ENCODE data around the gene MAF.
A peak's percentile ranks its signal among the peaks of the same experiment; 100 is the strongest.

MAF gene

DNA sequence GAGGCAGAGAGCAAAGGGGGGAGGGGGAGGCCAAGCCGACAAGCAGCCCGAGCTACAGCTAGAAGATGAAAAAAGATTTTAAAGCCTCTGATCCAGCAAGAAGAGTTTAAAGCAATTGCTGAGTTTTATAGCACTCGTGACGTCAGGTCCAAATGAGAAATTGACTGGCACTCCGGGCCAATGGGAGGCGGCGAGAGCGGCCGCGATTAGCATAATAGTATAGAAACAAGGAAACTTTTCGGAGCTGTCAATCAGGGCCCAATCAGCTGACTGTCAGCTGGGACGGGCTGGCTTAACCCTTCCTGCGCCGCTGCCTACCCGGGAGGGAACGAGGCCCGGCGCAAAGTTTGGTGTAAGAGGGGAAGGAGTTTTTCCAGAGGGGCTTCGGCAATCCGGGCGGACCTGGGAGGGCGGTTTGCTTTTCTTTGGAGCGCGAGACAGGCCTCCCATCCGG lies at the start of gene MAF:
MAF (minus strand) TSS at position 100 of the 454 bp plus-strand sequence. CDS start 835 bp downstream, outside the sequence.
- peak; percentile 31 to 61 (median 55) for DNase-seq (ENCODE audit: low read depth in 2 of 3, low spot score in 2 of 3)

DNA sequence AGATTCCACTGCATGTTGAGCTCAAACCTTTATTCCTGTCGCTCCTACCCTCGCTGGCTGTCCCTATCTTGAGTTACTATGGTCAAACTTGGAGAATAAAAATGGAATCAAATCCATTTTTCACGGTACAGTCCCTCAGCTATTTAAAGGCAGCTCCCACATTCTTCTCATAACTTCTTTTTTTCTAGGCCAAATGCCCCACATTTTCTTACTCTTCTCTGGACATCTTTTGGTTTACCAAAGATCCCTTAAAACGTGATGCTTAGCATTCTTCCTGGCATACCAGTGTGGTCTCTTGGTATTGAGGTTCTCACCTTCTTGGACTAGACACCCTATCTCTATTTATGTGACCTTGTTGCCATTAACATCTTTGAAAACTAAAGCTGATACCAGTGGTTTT lies 48.3 kb upstream of the MAF start:
- DNase-seq (ENCODE audit: low read depth in 2 of 3, low spot score in 2 of 3) = no peak

DNA sequence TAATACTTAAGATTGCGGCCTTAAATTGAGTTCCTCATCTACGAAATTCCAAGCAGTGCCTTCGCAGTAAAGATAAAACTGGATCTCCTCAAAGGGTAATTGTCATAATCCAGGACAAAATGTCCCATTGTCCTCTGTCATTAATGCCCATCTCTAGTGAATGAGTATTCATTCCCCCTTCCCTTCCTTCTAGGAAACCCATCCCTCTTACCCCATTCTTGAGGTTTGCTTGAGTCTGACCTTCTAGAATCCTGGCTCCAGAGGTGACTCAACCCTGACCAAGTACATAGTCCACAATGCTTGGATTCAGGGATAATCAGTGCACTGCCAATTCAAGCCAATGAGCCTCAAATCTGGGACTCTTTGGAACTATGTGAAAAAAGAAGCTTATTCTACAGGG lies 47.0 kb upstream of the MAF start:
- DNase-seq (ENCODE audit: low read depth in 2 of 3, low spot score in 2 of 3) = no peak

- DNase-seq (ENCODE audit: low read depth in 2 of 3, low spot score in 2 of 3) = no peak
These were observed 45.2 kb upstream of the MAF start for GRCh38 chr16:79645701-79646100.

DNA sequence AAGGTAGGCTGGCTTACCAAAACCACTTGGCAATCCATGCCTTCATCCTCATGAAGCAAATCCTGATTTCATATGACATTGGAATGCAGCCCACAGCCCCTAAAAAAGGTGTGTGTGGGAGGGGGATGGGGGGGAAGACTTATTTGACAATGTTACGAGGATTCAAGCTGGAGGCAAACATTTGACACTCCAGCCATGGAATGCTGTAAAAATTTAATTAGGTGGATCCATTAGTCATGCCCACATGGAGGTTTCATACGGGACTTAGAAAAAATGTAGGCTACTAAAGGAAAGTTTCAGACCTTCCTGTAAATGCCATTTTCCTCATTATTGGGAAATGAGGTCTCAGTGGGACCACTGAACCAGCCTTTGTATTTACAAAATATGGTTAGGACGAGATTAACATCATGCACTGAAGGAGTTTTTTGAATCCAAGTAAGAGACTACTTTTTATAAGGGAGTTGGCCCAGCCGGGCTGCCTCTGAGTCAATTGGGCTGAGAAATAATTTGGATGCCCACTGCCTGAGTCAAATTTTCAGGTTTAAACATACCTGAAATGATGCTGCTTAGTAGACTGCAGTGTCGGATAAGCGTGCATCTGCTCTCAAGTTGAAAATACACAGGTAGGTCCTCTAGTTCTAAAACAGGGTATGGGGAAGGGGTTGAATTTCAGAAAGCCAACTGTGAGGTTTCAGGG lies 44.6 kb upstream of the MAF start:
- DNase-seq (ENCODE audit: low read depth in 2 of 3, low spot score in 2 of 3) = no peak

- no peak for DNase-seq (ENCODE audit: low read depth in 2 of 3, low spot score in 2 of 3)
These were observed 42.1 kb upstream of the MAF start for GRCh38 chr16:79642652-79643051.

DNA sequence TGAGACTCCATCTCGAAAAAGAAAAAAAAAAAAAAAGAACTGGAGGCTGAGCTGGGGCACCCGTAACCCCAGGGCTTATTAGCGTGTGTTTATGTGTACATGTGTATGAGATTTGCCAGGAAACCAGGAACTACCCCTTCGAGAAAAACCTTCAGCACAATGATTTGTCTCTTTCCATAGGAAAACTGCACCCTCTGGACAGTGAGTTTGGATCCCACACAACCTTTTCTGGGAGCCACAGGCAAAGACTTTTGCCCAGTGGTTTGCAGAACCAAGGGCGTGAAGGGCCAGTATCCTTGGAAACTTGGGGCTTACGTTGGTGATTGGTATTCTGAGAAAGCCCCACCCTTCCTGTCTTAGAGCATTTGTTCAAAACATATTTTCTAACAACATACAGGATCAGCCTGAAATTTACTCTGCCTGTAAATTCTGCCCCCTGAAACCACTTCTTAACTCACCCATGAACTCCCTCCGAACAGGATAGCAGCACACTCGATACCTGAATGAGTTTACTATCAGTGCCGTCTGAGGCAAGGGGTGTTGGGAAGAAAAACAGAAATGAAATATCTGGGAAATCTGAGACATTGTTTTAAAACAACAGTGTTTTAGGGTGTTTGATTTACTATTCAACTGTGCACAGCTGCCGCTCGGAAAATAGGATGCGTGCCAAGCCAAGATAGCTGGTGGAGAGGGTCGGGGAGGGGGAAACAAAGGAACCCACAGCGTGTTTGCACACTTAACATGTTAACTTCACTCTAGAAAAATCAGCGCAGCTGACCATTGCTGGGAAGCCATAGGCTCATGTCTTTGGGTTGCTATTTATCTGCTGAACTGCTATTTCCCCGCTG lies 40.2 kb upstream of the MAF start:
- DNase-seq (ENCODE audit: low read depth in 2 of 3, low spot score in 2 of 3) = no peak

DNA sequence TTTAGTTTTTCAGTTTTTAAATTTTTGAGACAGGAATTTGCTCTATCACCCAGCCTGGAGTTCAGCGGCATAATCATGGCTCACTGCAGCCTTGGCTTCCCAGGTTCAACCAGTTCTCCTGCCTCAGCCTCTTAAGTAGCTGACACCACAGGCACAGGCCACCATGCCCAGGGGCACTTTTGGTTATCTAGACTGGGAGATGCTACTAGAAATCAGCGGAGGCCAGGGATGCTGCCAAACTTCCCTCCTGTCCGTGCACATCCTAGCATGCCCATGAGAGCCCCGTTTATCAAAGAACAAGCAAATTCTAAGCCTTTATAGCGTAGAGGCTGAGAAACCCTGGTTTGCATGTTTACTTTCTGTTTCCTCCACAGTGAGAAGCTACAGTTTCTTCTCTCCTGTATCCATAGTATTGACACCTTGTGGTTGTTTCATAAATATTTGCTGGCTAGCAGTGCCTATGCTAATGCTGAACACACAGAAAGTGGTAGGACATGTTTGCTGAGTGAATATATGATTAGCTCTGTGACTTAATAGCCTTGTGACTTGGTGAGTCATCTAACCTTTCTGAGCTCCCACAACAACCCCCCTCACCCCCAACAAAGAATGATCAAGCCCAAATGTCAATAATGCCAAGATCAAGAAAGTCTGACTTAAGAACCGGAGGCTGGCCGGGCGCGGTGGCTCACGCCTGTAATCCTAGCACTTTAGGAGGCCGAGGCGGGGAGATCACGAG lies 39.2 kb upstream of the MAF start:
- no peak for DNase-seq (ENCODE audit: low read depth in 2 of 3, low spot score in 2 of 3)

GRCh38 chr16:79638386-79638785 lies 37.8 kb upstream of the MAF start:
- no peak for DNase-seq (ENCODE audit: low read depth in 2 of 3, low spot score in 2 of 3)

DNA sequence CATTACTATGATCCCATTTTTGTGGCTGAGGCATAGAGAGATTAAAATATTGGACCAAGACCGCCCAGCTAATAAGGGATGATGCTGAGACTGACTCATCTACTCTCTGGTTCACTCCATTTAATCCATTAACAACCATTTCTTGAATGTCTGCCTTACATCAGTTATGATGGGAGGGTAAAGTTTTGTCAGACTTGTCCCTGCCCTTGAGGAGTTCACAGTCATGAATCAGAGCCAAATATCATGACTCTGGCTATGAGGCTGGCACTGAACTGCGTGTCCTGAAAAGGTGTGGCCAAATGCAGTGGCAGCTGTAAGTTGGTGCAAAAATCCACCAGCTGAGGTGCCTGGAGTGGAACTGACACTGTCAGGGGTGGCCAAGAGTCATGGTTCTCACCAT lies 35.0 kb upstream of the MAF start:
- no peak for DNase-seq (ENCODE audit: low read depth in 2 of 3, low spot score in 2 of 3)

GRCh38 chr16:79634298-79634697 lies 33.8 kb upstream of the MAF start:
- no peak for DNase-seq (ENCODE audit: low read depth in 2 of 3, low spot score in 2 of 3)

DNA sequence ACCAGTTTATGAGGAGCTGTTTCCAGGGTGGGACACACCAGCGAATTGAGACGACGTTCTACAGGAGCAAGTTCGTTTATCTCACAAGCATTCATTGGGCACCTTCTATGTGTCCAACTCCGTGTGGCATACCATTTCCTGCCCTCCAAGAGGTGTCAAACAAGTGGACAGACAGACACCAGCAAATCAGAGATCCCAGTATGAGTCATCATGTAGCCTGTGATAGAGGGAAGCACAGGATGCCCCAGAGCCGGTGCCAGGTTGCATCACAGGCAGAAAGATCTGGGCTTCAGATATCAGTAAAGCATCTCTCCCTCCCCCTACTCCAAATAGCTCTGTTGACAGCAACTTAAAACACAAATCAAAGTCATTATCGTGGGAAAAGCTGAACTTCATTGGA lies 31.8 kb upstream of the MAF start:
- DNase-seq (ENCODE audit: low read depth in 2 of 3, low spot score in 2 of 3) = no peak

DNA sequence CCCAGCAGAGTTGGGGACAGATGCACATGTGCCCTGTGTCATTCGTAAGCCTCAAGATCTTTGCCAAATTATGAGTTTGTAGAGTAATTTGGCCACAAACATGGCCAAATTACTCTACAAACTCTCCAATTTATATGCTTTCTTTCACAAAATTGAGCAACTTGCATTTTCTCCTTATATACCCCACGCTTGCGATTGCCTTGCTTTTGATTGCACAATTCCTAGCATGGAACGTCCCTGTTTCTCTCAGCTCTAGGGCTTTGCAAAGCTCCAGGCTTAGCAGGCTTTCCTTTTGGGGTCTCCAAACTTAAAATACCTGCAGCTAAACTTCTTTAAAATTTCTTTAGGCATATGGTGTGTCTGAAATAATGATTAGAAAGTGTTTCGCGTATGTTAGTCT lies 28.5 kb upstream of the MAF start:
- no peak for DNase-seq (ENCODE audit: low read depth in 2 of 3, low spot score in 2 of 3)

DNA sequence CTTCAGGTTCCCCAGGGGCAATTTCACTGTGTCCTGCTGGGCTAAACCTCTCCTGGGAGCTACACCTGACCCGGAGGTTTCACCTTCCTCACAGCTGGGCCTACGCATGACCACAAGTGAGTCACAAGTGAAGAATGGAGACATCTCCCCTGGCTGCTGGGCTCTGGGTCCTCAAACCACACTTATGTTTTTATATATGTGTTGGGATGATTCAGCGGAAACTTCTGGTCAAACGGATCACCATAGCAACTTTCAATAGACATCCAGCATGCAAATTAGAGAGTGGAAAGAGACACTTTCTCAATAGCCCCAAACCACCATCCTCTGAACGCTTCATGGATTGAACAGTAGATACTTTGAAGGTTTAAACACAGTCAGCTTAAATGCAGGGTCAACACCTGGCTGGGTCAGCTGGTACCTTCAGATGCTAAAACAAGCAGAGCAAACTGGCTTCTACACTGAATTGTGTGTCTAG lies 28.0 kb upstream of the MAF start:
- DNase-seq (ENCODE audit: low read depth in 2 of 3, low spot score in 2 of 3) = peak; percentile 28 to 45 (median 41)

DNA sequence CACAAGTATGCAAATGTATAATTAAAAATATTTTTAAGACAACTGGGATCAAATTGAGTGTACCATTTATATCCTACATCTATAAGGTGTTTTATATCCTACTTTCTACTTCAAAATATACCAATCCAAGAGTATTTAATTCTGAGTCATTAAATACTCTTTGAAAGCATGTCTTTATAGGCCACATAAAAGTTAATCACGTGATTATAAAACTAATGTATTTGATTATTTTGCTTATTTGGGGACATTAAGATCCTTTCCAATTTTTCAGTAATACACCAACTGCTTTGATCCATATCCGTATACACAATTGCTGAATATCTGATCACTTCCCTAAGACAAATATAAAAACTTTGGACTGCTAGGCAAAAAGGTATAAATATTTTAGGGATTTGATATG lies 26.6 kb upstream of the MAF start:
- no peak for DNase-seq (ENCODE audit: low read depth in 2 of 3, low spot score in 2 of 3)

- DNase-seq (ENCODE audit: low read depth in 2 of 3, low spot score in 2 of 3) = no peak
These were observed 25.2 kb upstream of the MAF start for GRCh38 chr16:79625738-79626137.

GRCh38 chr16:79623824-79624223 lies 23.3 kb upstream of the MAF start:
- no peak for DNase-seq (ENCODE audit: low read depth in 2 of 3, low spot score in 2 of 3)

DNA sequence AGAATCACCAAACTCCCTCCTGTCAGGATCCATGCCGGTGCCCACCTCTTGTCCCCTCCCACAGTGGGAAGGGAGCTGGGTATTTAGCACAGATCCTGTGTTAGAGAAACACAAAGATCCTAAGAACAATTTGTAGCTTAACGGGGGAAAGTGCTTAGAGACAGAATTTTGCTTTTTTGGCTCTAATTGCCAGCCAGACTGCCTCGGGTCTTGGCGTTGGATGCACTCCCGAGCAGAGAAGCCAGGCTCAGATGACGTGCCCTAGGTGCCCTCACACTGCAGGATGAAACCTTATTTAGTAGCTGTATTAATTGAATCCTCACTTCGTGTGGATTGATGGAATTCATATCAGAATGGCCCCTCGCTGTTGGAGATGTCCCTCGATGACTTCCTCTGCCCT lies 22.5 kb upstream of the MAF start:
- DNase-seq (ENCODE audit: low read depth in 2 of 3, low spot score in 2 of 3) = no peak

DNA sequence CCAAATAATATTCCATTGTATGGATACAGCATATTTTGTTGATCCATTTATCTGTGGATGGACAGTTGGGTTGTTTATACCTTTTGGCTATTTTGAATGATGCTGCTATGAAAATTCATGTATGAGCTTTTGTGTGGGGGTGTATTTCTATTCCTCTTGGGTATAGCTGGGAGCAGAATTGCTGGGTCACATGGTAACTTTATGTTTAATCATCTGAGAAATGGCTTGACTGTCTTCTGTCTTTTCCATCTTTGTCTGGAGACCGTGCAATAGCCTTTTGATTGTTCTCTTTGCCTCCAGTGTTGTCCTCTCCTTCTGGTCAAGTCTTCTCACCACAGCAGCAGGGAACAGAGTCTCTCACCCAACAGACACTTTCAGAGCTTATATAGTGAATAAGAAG lies 20.5 kb upstream of the MAF start:
- DNase-seq (ENCODE audit: low read depth in 2 of 3, low spot score in 2 of 3) = no peak

DNA sequence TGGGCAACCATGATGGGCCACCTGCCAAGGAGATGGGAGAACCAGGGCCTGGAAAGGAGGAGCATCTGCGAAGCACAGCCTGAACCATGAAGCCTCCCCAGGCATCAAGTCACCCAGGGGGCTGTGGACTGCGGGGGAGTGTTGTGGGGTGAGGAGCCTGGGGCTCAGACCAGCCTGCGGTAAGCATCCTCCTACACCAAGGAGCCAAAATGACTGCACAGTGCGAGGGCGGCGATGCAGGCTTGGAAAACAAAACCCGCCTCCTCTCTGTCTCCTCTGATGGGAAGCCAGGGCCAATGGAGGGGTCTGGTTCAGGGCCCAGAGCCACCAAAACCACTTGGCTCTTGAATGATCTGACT lies 18.1 kb upstream of the MAF start:
- no peak for DNase-seq (ENCODE audit: low read depth in 2 of 3, low spot score in 2 of 3)

GRCh38 chr16:79618041-79618691 lies 17.6 kb upstream of the MAF start:
- no peak for DNase-seq (ENCODE audit: low read depth in 2 of 3, low spot score in 2 of 3)

Data from activated CD8-positive, alpha-beta memory T cell treated with anti-CD3 and anti-CD28 coated beads for 48 hours (primary cell).